Right hindlimb (tissue), 1 donor: ENCODE data around the gene TCP1.
A peak's percentile ranks its signal among the peaks of the same experiment; 100 is the strongest.
"Not testable (repeated sequence)": the region's sequence is repeated elsewhere in the genome, so short reads cannot be mapped to it uniquely, and the experiment has no call there.

Experiments
- DNase-seq: peaks from one replicate; pipeline ENCODE4 v3.0.0-alpha.2; 2018

TCP1 gene

GRCh38 chr6:159816775-159817174, 27.4 kb upstream of the TCP1 start:
- DNase-seq, result not testable (repeated sequence)

GRCh38 chr6:159815410-159815809, 26.0 kb upstream of the TCP1 start:
- no peak for DNase-seq

GRCh38 chr6:159813781-159814180, 24.4 kb upstream of the TCP1 start:
- no peak for DNase-seq

- no peak for DNase-seq
These were observed 19.7 kb upstream of the TCP1 start for GRCh38 chr6:159809149-159809548.

- DNase-seq, result no peak
These were observed 19.2 kb upstream of the TCP1 start for GRCh38 chr6:159808647-159809046.

- no peak for DNase-seq
These were observed 17.9 kb upstream of the TCP1 start for GRCh38 chr6:159807150-159807858.

GRCh38 chr6:159806021-159806458, 16.6 kb upstream of the TCP1 start:
- no peak for DNase-seq

- no peak for DNase-seq
These were observed 16.1 kb upstream of the TCP1 start for GRCh38 chr6:159805440-159806020.

- DNase-seq, result no peak
These were observed 15.1 kb upstream of the TCP1 start for GRCh38 chr6:159804504-159804903.

- no peak for DNase-seq
These were observed 12.5 kb upstream of the TCP1 start for GRCh38 chr6:159801935-159802334.

- no peak for DNase-seq
These were observed 10.9 kb upstream of the TCP1 start, which contains the start of gene PNLDC1 for GRCh38 chr6:159800141-159800865. Gene PNLDC1 (plus strand): TSS chr6:159800276. CDS start chr6:159800308, 32 bp downstream.

- DNase-seq, result no peak
These were observed 8.2 kb upstream of the TCP1 start for GRCh38 chr6:159797554-159797953.

- DNase-seq, result not testable (repeated sequence)
These were observed 5.6 kb upstream of the TCP1 start for GRCh38 chr6:159794976-159795375.

GRCh38 chr6:159790956-159791598, 1.7 kb upstream of the TCP1 start:
- DNase-seq, result no peak

GRCh38 chr6:159790149-159790955, 950 bp upstream of the TCP1 start, which contains the start of gene MRPL18:
Gene MRPL18 (plus strand): TSS chr6:159790467. CDS start chr6:159790588, 121 bp downstream.
- peak; percentile 98 for DNase-seq

- DNase-seq, result peak; percentile 49
These were observed 537 bp downstream of the TCP1 start for GRCh38 chr6:159788753-159789376.

- DNase-seq, result no peak
These were observed 1.1 kb downstream of the TCP1 start for GRCh38 chr6:159788276-159788675.

GRCh38 chr6:159778542-159779103, 10.8 kb downstream of the TCP1 start:
- DNase-seq, result no peak

GRCh38 chr6:159778131-159778530, 11.3 kb downstream of the TCP1 start:
- DNase-seq, result no peak

GRCh38 chr6:159777240-159777904, 12.0 kb downstream of the TCP1 start:
- no peak for DNase-seq

- DNase-seq, result no peak
These were observed 17.2 kb downstream of the TCP1 start for GRCh38 chr6:159772196-159772595.
